Cardiac muscle cell (in vitro differentiated cells and primary cell): ENCODE results near the gene PTPRM. TPM values are rescaled to one million over a fixed set of nuclear protein-coding genes. Genes with fewer than 3 reads are reported as not detected.

Experiments
- DNase-seq, 2 donors: peaks; one replicate each; pipeline versions ENCODE4 v3.0.0 to v3.0.0-alpha.2; 2010 to 2017; ENCODE audit warnings: low read depth in 1 of 2, low spot score in 1 of 2
- H3K27ac ChIP-seq: fragments of 200-600 bp; sonication (generic); 2 replicates; pipeline ENCODE4 v1.5.1; 2016
- H3K27me3 ChIP-seq: fragments of 200-600 bp; sonication (generic); 2 replicates; pipeline ENCODE4 v1.6.0; 2016; ENCODE audit warnings: control low read depth
- H3K36me3 ChIP-seq: fragments of 200-600 bp; sonication (generic); 2 replicates; pipeline ENCODE4 v1.5.1; 2016; ENCODE audit warnings: control low read depth
- H3K4me1 ChIP-seq: fragments of 200-600 bp; sonication (generic); 2 replicates; pipeline ENCODE4 v1.8.1; 2017; ENCODE audit warnings: low read depth, mild to moderate bottlenecking, mixed run types
- H3K4me3 ChIP-seq: fragments of 200-600 bp; sonication (generic); 2 replicates; pipeline ENCODE4 v1.5.1; 2016; ENCODE audit warnings: mild to moderate bottlenecking
- H3K9me3 ChIP-seq: fragments of 200-600 bp; sonication (generic); 2 replicates; pipeline ENCODE4 v1.5.1; 2017; ENCODE audit warnings: low read depth, mild to moderate bottlenecking, control low read depth
- polyA plus RNA-seq: library from polyadenylated mRNA; unstranded; fragments of >200 nt; fragmentation: Nextera tagmentation; extraction: Ambion mirVana; gene quantifications from 2 replicates; pipeline ENCODE4 v1.2.1, GENCODE V29; 2016
- total RNA-seq: library from RNA; depleted of rRNA; stranded (reverse); fragments of >200 nt; gene quantifications from 2 replicates; pipeline ENCODE4 v1.2.3, GENCODE V29; 2016
- TF ChIP-seq, protein P1 (sequence below): IDR thresholded peaks from 2 replicates; pipeline ENCODE4 v1.5.1; 2012; ENCODE audit warnings: low read depth, mild to moderate bottlenecking, low read length

The PTPRM gene
- total and polyA plus RNA-seq, 2 experiments from 2014 or later = 26.5 to 48.8 TPM

DNA sequence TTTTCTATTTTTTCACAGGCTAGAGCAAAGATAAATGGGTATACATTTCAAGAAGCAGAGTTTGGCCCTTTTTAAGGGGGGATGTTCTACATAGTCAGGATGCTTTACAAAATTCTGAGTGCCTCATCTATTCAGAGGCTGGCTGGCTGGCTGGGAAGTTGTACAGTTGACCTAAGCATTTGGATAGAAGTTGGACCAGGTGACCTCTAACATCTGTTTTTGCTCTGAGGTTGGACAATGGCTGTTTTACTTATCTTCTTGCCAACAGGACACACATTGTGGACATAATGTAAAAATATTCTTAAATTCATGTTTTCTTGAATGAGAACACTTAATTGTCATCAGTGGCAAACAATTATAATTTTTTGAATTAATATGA, 205.4 kb downstream of the PTPRM start:
- no peak for DNase-seq
- Histone ChIP-seq H3K4me1 (peaks cover 16% of the 10 kb centered on the region), H3K27me3 (no peaks in the 10 kb centered on the region), H3K4me3 (no peak overlapping the region), H3K27ac (no peak overlapping the region), H3K36me3 (no peaks in the 10 kb centered on the region), H3K9me3 (no peaks in the 10 kb centered on the region)
- TF ChIP-seq, protein P1, sequence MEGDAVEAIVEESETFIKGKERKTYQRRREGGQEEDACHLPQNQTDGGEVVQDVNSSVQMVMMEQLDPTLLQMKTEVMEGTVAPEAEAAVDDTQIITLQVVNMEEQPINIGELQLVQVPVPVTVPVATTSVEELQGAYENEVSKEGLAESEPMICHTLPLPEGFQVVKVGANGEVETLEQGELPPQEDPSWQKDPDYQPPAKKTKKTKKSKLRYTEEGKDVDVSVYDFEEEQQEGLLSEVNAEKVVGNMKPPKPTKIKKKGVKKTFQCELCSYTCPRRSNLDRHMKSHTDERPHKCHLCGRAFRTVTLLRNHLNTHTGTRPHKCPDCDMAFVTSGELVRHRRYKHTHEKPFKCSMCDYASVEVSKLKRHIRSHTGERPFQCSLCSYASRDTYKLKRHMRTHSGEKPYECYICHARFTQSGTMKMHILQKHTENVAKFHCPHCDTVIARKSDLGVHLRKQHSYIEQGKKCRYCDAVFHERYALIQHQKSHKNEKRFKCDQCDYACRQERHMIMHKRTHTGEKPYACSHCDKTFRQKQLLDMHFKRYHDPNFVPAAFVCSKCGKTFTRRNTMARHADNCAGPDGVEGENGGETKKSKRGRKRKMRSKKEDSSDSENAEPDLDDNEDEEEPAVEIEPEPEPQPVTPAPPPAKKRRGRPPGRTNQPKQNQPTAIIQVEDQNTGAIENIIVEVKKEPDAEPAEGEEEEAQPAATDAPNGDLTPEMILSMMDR = no peak

DNA sequence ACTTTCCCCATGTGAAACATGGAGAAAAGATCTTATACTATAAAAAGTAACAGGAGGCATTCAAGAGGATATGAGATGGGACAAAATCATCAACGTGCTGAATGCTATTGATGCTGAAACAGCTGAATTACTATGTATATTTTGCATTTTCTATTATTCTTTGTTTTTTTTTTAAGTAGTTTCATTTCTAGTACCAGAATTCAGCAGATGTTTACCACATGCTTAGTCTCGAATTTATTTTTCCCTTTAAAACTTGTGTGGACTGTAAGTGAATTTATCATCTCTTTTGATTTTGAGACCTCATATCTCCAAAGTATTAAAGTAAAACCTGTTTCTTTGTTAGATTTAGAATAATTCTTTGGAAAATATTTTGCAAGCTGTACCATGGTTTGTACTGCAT, 205.8 kb downstream of the PTPRM start:
- H3K36me3 ChIP-seq = no peaks in the 10 kb centered on the region
- TF ChIP-seq, protein P1 = no peak
- peaks cover 16% of the 10 kb centered on the region for H3K4me1 ChIP-seq
- H3K9me3 ChIP-seq = no peaks in the 10 kb centered on the region
- H3K4me3 ChIP-seq = no peak overlapping the region
- DNase-seq = no peak
- H3K27me3 ChIP-seq = no peaks in the 10 kb centered on the region
- no peak overlapping the region for H3K27ac ChIP-seq

DNA sequence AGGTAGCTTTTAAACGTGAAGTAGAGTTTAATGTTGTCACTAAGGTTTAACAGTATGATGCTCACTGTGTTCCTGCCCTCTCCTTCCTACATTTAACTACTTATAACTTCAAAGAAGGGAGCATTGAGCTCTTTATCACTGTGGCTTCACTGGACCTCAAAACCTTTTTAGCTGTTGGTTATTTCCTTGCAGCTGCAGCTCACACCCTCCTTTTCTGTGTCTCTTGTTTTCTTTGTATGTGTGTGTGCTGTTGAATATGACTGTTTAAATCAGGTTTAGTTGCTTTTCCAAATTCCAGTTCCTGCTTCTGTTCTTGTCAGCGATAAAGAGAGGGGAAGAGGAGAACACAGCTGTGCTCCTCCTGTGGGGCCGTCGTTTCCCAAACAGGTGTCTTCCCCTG, 208.0 kb downstream of the PTPRM start:
- TF ChIP-seq, protein P1 = no peak
- DNase-seq = no peak
- H3K36me3 ChIP-seq = no peaks in the 10 kb centered on the region
- H3K4me1 ChIP-seq = peaks cover 15% of the 10 kb centered on the region
- no peaks in the 10 kb centered on the region for H3K27me3 ChIP-seq
- H3K27ac ChIP-seq = no peak overlapping the region
- H3K9me3 ChIP-seq = no peaks in the 10 kb centered on the region
- H3K4me3 ChIP-seq = no peak overlapping the region

DNA sequence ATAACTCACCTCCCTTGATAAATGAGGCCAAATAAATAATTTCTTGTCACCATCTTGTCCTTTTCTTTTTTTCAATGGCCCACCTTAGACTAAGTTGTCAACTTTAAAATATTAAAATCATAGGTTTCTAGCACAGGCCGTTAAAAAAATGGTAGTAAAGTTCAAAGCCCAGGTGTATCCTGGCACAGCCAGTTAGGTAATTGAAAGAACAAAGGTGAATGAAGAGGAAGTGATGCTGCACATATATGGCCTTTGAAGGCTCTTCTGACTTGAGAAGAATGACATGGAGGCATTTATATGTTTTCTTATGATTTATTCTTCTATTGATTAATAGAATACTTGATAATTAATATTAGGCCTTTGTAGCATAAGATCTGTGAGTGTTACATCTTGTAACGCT, 208.7 kb downstream of the PTPRM start:
- H3K27me3 ChIP-seq = no peaks in the 10 kb centered on the region
- TF ChIP-seq, protein P1 = no peak
- no peaks in the 10 kb centered on the region for H3K9me3 ChIP-seq
- no peak for DNase-seq
- no peak overlapping the region for H3K4me3 ChIP-seq
- no peaks in the 10 kb centered on the region for H3K36me3 ChIP-seq
- no peak overlapping the region for H3K27ac ChIP-seq
- peaks cover 8% of the 10 kb centered on the region for H3K4me1 ChIP-seq

DNA sequence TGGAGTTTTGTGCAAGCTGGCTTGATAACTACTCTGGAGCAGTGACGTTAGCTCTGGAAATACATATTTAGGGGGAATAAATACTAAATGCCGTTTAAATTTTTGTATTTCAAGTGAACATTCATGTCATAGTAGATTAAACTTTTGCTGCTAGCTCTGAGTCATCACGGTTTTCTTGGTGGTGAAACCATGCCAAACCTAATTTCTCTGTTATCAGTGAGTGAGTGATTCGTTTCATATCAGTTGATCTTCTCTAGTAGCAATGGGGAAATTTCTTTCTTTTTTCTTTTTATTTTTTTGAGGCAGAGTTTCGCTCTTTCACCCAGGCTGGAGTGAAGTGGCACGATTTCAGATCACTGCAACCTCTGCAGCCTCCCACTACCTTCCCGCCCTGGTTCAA, 211.1 kb downstream of the PTPRM start:
- H3K27me3 ChIP-seq = no peaks in the 10 kb centered on the region
- DNase-seq = peak in 1 of 2 donors; percentile 64
- TF ChIP-seq, protein P1 = no peak

DNA sequence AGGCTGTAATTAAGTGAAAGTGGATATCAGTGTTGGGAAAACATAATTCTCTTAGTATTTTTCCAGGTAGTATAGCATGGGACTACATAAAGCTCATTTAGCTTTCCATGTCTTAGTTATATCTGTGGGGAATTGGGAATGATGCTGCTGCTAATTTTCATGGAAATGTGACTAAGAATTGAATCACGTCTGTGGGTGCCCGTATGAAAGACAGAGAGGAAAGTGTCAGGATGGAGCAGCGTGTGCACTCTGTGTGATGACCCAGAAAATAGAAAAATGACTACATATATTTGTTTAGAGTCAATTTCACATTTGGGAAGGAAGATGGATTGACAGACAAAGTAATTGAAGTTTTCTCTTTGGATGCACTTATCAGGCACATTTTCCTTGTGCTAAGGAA, 212.1 kb downstream of the PTPRM start:
- no peak for DNase-seq
- Histone ChIP-seq H3K4me3 (no peak overlapping the region), H3K9me3 (no peaks in the 10 kb centered on the region), H3K27ac (no peak overlapping the region), H3K4me1 (no peaks in the 10 kb centered on the region), H3K27me3 (no peaks in the 10 kb centered on the region), H3K36me3 (no peaks in the 10 kb centered on the region)
- TF ChIP-seq, protein P1 = no peak

More for the DNA sequence above, 211.1 kb downstream of the PTPRM start:
- Histone ChIP-seq H3K9me3 (no peaks in the 10 kb centered on the region), H3K36me3 (no peaks in the 10 kb centered on the region), H3K4me1 (no peaks in the 10 kb centered on the region), H3K4me3 (no peak overlapping the region), H3K27ac (no peak overlapping the region)
